ENCODE data around the gene RBM23. TPM values are rescaled to one million over a fixed set of nuclear protein-coding genes. Genes with fewer than 3 reads are reported as not detected.
A peak's percentile ranks its signal among the peaks of the same experiment; 100 is the strongest.

RBM23 gene
- total and polyA plus RNA-seq, 9 of the 15 experiments (the other 6 are each of a cell fraction or from before 2014, with no cell fraction given), result 46.0 to 102 (median 58.5) TPM

GRCh38 chr14:22896356-22896755, 22.6 kb downstream of the RBM23 start (continued):
- TF ChIP-seq AFF1 (IDR thresholded peaks at IDR 0.05; ENCODE audit: low read depth in 1 of 2, partially characterized antibody in 2 of 2), result no peak
- TF ChIP-seq ZKSCAN8 (CRISPR knock-in tag; IDR thresholded peaks at IDR 0.05), result no peak
- TF ChIP-seq TCFL5 (CRISPR knock-in tag; conservative IDR thresholded peaks at IDR 0.05), result no peak
- no peak for TF ChIP-seq TAF7 (tag; IDR thresholded peaks at IDR 0.05)
- TF ChIP-seq SOX6 (IDR thresholded peaks at IDR 0.05), result no peak

DNA sequence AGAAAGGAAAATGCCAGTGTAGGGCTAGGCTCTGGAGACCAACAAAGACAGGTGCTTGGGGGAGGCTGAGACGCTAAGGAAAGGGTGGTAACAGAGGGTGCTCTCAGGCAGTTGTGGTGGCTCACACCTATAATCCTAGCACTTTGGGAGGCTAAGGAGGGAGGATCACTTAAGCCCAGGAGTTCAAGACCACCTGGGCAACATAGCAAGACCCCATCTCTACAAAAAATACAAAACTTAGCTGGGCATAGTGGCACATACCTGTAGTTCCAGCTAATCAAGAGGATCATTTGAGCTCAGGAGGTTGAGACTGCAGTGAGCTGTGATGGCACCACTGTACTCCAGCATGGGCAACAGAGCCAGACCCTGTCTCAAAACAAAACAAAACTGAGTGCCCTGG, 23.5 kb downstream of the RBM23 start:
- ATAC-seq, result no peak
- ChIA-PET POLR2A (interaction anchor here (0.6 to 2.5 kb wide), 6 partner anchors 9 to 129 kb away, joined by 3 to 8 read pairs (median 4); partner anchors contain the start of genes OXA1L, RBM23 and REM2), CTCF (ENCODE audit: low intra/inter-chr PET ratio) (no interaction called here)
- Histone ChIP-seq H3K4me2 (ENCODE audit: insufficient read depth, low read length) (no peak overlapping the region), H3K79me2 (ENCODE audit: control insufficient read depth, insufficient read depth, low read length) (no peaks in the 10 kb centered on the region), H3K27ac (ENCODE audit: extremely low read depth, low read depth, low read length) (no peak overlapping the region), H3K27me3 (ENCODE audit: control insufficient read depth in 2 of 2, insufficient read depth in 2 of 2, low read length in 2 of 2) (no peaks in the 10 kb centered on the region), H3K36me3 (ENCODE audit: control insufficient read depth, insufficient read depth, low read length) (peaks cover 12% of the 10 kb centered on the region), H3K9me3 (replicated peaks; ENCODE audit: control insufficient read depth, insufficient read depth, low read depth, low read length) (no peaks in the 10 kb centered on the region), H3K9ac (ENCODE audit: insufficient read depth in 1 of 2, low read depth in 2 of 2, low read length in 2 of 2) (no peak overlapping the region), H2AFZ (ENCODE audit: low read depth, low read length) (no peak overlapping the region), H4K20me1 (replicated peaks; ENCODE audit: control insufficient read depth, insufficient read depth, low read length) (no peaks in the 10 kb centered on the region), H3K4me1 (replicated peaks in 1 of 2; ENCODE audit: control insufficient read depth in 2 of 2, insufficient read depth in 2 of 2, low read length in 2 of 2) (peaks cover 13 to 42% of the 10 kb centered on the region in 2 experiments; a peak in 3 of 5 replicates), H3K9me1 (ENCODE audit: control insufficient read depth, insufficient read depth, low read length) (peaks cover 3% of the 10 kb centered on the region), H3K4me3 (no peak overlapping the region)
- in situ Hi-C loops (cut with MboI) (no loop called here), intact Hi-C loops (cut with micrococcal nuclease) (no loop called here)
- 92% methylated on average over 1 of the region's 1 CpG for WGBS (ENCODE audit: insufficient coverage, low coverage, missing lambda C conversion rate)
- no peak for FAIRE-seq
- BruUV-seq (replicated peaks), result no TSS peak
- DNase-seq (ENCODE audit: extremely low read depth in 1 of 4, low spot score in 3 of 4), result no peak
- TF ChIP-seq, protein P1, sequence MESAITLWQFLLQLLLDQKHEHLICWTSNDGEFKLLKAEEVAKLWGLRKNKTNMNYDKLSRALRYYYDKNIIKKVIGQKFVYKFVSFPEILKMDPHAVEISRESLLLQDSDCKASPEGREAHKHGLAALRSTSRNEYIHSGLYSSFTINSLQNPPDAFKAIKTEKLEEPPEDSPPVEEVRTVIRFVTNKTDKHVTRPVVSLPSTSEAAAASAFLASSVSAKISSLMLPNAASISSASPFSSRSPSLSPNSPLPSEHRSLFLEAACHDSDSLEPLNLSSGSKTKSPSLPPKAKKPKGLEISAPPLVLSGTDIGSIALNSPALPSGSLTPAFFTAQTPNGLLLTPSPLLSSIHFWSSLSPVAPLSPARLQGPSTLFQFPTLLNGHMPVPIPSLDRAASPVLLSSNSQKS (CRISPR knock-in tag; IDR thresholded peaks at IDR 0.05), result no peak
- peak; percentile 39; the same call in 1 of the 2 replicates for TF ChIP-seq ZNF121 (CRISPR knock-in tag; conservative IDR thresholded peaks at IDR 0.05)
- TF ChIP-seq CUX1 (CRISPR knock-in tag; IDR thresholded peaks at IDR 0.05), result no peak

All from K562 (cell line).